Retina (tissue), 1 donor: Measurements from ENCODE around the gene KERA.
"Not testable (repeated sequence)": the region's sequence is repeated elsewhere in the genome, so short reads cannot be mapped to it uniquely, and the experiment has no call there.

Experiments
- DNase-seq: peaks from one replicate; pipeline ENCODE4 v3.0.0-alpha.2; 2016

Gene KERA

DNA sequence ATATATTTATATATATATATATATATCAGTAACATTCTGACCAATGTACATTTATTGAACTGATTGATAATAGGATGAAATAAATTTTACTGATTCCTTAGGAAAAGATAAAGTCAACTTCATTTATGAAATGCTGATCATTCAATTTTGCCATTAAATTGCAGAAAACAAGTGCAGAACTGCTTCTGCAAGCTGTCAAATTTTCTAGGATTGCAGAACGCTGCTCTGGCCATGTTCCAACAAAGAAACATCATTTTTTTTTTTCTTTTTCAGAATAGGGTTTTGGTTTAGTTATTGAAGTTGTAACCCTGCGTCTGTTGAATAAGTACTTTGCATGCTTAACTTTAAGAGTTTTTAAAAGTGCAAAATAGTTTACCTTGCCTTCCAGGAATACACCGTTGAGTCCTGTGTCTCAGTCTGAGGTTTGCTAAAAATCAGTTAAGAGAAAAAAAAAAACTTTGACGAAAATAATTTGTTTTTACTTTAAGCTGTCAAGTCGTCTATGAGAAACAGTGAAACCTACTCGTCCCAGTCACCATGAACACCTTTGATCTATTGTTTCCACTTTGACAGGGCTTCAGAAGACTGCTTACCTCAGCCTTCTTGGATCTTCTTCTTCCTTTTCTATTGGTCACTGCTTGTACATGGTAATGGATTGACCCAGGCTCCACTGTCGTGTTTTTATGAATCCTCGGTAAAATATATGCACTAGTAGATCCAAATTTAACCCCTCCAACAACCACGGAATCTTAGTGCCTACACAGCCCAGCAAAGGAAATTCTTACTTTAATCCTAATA lies at the start of gene KERA:
TSS of gene KERA (minus strand) at position 657 of the 798 bp plus-strand sequence. CDS start 1,743 bp downstream, outside the sequence.
- no peak for DNase-seq

GRCh38 chr12:91106283-91106682 lies 48.5 kb upstream of the KERA start:
- DNase-seq: no peak

DNA sequence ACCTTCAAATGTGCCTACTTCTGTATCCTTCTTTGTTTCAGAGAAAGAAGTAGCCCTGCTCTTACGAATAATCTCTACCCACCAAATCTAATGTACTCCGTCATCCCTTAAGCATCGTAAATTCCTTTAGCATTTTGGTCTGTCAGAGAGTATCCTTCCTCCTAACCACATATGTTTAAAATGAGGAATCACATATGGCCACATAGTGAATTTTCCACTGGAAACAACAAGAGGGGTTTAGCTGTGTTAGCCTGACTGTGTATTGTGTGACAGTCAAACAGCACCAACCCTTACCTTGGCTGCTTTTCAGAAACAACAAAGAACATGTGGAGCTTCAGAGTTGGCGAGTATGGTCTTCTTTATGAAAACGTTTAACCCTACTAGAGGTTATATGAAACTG lies 48.0 kb upstream of the KERA start:
- no peak for DNase-seq

DNA sequence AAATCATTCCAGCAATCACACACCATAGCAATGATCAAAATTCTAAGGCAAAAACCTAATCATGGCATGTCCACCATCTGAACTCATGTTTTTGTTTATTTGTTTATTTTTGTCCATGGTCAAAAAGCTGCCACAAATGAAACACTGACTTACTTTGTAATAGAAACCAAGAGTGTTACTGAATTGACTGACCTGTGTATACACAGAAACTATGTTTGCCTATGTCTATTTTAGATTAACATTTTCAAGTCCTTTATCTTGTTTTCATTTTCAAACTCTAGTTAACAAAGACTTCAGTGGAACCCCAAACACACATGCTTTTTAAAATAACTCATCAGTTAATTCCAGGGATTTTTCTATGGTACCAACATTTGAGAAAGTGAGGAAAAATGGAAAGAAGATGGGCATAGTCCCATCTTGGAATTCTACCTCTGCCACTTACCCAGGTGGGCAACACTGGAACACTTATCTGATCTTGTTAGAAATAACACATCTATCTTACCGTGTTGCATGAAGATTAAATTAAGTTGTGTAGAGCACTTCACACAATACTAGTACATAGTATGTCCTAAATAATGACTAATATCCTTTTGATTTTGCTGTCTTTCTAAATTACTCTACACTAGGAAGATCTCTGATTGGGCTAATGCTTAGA lies 47.1 kb upstream of the KERA start:
- DNase-seq: no peak

DNA sequence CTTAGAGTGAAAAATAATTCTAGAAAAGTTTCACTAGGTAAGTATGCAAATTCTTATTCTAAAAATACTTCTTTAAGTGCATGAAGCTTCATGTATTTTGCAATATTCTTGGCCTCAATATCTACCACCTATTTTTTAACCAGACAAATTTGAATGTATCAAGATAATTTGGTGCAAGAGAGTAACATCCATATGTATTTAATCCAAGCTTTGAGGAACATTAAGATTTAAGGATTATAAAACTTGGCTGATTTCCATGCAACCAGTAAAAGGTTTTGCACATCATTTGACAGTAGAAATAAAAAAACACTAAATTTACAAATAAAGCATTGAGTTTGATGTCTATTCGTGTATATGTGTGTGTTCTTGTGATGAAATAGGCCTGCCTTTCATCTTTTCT lies 45.8 kb upstream of the KERA start:
- DNase-seq: no peak

DNA sequence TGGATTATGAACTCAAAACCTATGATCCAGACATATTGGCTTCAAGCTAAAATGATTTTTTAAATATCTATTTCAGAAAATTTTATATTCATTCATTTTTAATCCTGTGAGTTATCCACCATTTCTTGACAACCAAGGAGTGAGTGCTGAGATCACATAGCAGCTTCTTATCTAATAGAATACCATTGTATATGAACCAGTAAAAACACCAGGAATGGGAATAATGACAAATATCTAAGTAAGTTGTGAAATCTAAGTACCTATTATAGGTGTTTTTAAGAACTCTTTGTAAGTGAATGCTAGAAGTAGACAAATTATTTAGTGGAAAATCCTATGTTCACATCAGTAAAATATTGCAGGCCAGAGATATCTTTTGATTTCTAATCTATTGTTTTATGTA lies 45.3 kb upstream of the KERA start:
- DNase-seq: no peak

- no peak for DNase-seq
These were observed 43.1 kb upstream of the KERA start for GRCh38 chr12:91100906-91101305.

DNA sequence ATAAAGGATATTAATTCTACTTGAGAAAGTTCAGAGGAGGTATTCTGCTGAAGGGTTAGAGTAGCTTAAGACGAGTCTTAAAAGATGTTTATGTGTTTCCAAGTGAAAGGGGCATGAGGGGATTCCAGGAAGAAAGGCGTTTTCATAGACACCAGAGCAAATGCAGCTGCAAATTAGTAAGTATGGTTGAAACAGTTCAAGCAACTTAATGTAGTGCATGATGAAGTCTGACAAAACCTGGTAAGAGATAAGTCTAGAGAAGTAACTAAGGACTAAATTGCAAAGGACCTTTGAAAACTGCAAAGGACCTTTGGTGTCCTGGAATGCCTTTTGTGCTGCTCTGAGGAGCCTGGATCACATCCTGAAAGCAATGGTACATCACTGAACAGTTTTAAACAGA lies 42.0 kb upstream of the KERA start:
- DNase-seq: no peak

DNA sequence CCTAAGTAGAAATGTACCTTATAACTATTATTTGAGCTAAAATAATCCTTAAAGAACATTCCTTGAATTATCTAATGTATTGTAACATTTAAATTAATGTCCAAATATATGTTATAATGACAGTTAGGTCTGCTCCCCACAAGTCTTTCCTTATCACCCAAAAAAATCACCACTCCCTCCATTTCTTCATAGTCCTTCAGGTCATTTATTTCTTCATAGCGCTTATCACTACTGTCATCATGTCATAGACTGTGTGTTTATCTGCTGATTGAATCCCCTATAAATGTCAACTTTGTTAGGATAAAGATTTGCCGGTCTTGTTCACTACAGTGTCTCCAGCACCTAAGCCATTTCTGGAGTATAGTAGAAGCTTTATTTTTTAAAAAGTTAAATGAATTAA lies 41.5 kb upstream of the KERA start:
- DNase-seq: no peak

DNA sequence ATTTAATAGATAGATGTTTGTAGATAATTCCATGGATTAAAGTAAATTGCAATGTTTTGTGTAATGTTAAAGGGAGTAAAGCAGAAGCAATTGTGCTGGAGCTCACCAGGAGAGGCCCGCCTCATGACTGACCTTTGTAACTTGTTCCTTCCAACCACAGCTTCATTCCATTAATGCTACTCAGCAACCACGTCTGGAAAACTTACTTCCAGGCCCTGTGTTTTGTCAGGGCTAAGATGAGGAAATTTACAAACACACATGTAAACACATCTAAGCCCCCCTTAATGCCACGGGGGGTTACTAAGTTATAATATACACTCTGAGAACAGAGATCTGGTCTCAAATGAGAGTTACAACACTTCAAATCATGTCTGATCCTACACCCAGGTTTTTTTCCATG lies 41.1 kb upstream of the KERA start:
- DNase-seq: no peak

DNA sequence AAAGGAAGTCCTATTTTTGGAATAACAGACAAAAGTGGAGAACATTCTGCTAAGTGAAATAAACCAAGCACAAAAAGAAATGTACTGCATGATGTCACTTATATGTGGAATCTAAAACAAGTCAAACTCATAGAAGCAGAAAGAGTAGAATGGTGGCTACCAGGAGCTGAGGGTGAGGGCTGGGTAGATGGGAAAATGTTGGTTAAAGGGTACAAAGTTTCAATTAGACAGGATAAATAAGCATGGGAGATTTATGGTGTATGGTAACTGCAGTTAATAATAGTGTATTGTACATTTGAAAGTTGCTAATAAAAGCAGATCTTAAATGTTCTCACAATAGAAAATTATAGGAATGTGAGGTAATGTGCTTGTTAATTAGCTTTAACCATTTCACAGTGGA lies 40.6 kb upstream of the KERA start:
- DNase-seq: no peak

- DNase-seq: no peak
These were observed 37.1 kb upstream of the KERA start for GRCh38 chr12:91094957-91095356.

DNA sequence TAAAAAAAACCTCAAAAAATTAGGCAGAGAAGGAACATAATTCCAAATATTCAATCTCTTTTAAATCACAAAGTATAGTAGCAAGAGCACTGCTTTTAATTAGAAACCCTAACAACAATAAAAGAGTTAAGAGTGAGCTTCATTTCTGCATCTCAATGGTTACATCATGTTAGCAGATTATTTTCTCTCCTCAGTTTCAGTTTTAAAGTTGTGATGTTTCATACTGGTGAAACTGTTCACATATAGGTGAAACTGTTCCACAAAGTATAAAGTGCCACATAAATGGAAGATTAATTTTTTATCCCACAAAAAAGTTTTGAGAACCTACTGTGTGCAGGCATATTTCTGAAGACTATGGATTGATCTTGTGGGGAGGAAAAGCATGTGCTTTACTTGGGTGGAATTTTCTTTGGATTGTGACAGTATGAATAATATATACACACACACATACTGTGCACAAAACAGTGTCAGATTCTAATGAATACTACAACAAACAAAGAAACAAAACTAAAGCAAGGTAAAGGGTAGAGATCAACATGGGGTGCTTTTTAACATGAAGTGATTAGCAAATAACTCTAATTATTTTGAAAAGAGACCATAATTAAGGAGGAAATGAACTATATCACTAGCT lies 36.3 kb upstream of the KERA start:
- no peak for DNase-seq

DNA sequence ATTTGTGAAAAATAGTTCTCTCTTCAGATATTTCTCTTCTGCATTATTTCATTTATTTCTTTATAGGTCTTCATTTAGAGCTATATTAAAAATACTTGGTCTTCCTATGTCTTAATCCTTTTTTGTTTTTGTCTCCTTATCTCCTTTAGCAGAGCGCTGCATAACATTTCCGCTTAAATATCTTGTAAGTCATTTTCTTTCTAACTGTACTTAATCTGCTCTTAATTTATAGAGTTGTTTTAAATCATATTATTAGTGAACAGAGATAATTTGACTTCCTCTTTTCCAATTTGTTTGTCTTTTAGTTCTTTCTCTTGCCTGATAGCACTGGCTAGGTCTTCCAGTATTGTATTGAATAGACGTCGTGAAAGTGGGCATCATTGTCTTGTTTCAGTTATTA lies 35.5 kb upstream of the KERA start:
- DNase-seq: no peak

GRCh38 chr12:91091916-91092715 lies 34.3 kb upstream of the KERA start:
- no peak for DNase-seq

DNA sequence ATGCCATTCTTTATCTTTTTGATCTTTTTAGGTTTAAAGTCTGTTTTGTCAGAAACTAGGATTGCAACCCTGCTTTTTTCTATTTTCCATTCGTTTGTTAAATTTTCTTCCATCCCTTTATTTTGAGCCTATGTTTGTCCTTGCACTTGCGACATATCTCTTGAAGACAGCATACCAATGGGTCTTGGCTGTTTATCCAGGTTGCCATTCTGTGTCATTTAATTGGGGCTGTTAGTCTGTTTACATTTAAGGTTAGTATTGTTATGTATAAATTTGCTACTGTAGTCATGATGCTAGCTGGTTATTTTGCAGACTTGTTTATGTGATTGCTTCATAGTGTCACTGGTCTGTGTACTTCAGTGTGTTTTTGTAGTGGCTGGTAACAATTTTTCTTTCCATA lies 32.1 kb upstream of the KERA start:
- DNase-seq: not testable (repeated sequence)

DNA sequence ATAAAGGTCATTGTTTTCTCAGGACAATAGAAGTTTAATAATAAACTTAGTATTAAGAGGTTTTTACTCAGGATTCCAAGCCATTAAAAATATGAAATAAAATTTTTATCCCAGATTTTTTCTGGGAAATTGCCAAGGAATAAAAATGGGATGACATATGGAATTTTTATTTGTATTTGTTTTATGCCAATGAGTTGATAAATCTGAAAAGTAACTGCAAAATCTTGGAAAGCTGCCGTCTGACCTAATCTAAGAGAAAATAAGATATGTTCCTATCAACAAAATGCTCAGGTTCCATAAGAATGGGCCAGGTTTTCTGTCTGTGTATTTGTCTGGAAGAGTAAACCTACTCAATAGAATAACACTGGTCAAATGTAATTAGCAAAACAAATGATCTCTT lies 22.2 kb upstream of the KERA start:
- no peak for DNase-seq

DNA sequence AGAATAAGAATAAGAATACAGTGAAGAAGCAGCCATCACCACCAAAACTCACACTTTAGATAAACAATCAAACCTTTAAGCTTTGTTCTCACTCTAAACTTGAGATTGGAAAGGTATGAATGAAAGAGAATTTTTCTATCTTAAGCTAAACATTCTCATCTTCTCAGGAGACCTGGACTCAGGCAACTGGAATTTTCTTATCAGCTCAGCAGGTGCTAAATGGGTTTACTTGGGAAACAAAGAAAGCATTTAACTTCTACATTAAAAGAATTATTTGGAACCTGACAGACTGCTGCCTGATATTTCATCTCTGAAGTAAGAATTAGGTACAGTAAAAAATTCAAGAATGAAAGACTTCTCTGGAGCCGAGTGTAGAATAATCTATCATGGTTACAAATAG lies 20.7 kb upstream of the KERA start:
- no peak for DNase-seq

DNA sequence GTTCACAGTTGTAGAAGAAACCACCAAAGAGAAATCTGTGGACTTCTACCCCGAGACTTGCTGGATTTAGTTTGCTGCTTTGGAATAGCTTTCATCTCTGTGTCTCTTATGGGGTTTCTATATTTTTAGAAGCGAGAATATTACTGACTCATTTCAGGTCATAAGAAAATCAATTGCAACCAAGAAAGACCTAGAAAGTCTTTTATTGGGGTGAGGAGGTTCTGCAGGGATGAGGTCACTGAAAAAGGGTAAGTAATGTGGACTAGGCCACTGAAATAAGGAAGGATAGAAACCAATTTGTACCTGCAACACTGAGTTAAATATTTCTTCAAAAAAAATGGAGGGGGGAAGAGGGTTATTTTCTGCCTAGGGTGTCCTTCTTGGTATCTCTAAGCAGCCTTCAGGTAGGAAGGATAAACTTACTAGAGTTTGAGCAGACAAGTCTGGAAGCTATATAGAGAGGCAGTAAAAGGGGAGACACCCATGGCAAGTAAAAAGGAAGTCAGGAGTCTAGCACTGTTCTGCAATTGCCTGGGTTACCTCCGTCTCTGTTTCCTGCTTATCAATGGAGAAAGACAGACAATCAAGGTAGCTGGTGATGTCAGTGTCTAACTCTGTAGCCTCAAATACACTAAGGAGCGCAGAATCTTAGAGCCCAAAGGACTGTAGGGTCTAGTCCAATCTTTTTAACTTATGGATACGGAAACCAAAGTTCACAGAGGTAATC lies 19.6 kb upstream of the KERA start:
- no peak for DNase-seq

DNA sequence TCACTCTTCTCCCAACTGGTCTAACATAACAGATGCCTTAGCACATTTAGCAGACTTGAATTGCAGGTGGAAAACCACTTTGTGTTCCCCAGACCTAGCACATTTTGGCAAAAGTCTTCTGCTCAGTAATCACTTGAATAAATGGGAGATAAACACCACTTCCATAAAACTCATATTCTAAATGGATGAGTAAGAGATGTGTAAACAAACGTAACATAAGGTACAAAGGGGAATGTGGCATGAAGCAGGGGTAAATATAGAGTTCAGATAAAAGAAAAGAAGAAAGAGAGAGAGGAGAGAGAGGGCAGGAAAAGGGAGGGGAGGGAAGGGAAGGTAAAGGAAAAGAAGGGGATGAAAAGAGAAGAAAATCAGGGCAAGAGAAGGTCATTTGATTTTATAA lies 17.0 kb upstream of the KERA start:
- no peak for DNase-seq

DNA sequence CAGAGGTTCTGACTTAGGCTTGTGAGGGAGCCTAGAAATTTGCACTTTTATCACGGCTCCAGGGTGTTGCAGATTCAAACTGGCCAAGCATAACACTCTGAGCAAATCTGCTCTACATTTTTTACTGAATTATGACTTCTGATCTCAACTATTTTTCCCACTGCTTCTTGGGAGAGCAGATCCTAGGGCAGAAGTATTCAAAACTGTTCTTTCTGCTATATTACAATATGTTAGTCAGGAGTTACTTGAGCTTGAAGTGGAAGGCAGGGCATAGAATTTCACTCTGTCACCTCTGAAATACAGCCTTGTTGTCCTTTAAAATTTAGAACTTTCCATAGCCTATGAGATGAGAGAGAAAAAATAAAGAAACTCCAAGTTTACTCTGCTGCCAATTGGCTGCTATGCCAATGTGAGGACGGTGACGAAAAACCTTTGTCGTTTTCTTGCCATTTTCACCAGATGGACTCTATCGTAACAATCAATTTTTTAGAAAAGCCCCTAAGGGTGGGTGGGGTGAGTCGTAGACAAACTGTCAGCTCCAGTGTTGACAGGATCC lies 16.4 kb upstream of the KERA start:
- no peak for DNase-seq

DNA sequence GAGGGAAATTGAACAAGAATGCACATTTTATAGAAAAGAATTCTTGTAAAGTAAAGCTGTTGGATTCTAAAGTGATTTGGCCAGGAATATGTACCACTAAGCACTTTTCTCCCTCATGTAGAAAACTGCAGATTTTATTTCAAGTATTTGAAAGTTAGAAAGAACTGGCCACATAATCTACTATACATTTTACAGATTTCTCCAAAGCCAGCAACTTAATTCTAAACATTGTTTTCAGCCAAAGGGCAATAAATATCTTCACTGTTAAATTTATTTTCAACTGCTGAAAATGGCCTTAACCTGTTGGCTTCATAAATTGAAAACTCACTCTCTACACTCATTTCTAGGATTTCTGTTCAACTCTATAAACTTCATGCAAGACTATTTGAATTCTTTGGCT lies 15.6 kb upstream of the KERA start:
- no peak for DNase-seq
